Fibroblast of villous mesenchyme (primary cell): ENCODE results near the gene IL31. TPM values are rescaled to one million over a fixed set of nuclear protein-coding genes. Genes with fewer than 3 reads are reported as not detected.
A peak's percentile ranks its signal among the peaks of the same experiment; 100 is the strongest.

ENCODE experiments used
- DNase-seq: peaks from one replicate; pipeline ENCODE4 v3.0.0-alpha.2; 2010; ENCODE audit warnings: low read depth
- H3K4me3 ChIP-seq: 2 replicates; pipeline ENCODE4 v1.5.1; 2011; ENCODE audit warnings: low read depth, mild to moderate bottlenecking, low read length
- CTCF ChIP-seq: IDR thresholded peaks from 2 replicates; pipeline ENCODE4 v1.5.1; 2012; ENCODE audit warnings: low read depth, mild to moderate bottlenecking, low read length; ENCODE audit not compliant: insufficient read depth
- total RNA-seq: library from RNA; depleted of rRNA; stranded (reverse); fragments of >200 nt; gene quantifications from 2 replicates; pipeline ENCODE4 v1.2.3, GENCODE V29; 2012

IL31 gene
- total RNA-seq, 1 donor: not detected

- TF ChIP-seq CTCF: no peak
- H3K4me3 ChIP-seq: no peak overlapping the region
- DNase-seq: no peak
Measured at GRCh38 chr12:122192441-122192840, 18.4 kb upstream of the IL31 start.

GRCh38 chr12:122190842-122191668, 17.0 kb upstream of the IL31 start:
- peak; percentile 89 for TF ChIP-seq CTCF
- H3K4me3 ChIP-seq: no peak overlapping the region
- peak; percentile 59 for DNase-seq

- DNase-seq: no peak
- TF ChIP-seq CTCF: no peak
- no peak overlapping the region for H3K4me3 ChIP-seq
Measured at GRCh38 chr12:122189626-122190475, 15.8 kb upstream of the IL31 start.

GRCh38 chr12:122187466-122187865, 13.4 kb upstream of the IL31 start:
- TF ChIP-seq CTCF: no peak
- no peak for DNase-seq
- H3K4me3 ChIP-seq: no peak overlapping the region

GRCh38 chr12:122185494-122186082, 11.6 kb upstream of the IL31 start:
- no peak for DNase-seq

More at GRCh38 chr12:122185494-122186082, 11.6 kb upstream of the IL31 start:
- no peak overlapping the region for H3K4me3 ChIP-seq
- no peak for TF ChIP-seq CTCF
